WTC11 (cell line): ENCODE results near the gene UNC119. TPM values are rescaled to one million over a fixed set of nuclear protein-coding genes. Genes with fewer than 3 reads are reported as not detected.
A peak's percentile ranks its signal among the peaks of the same experiment; 100 is the strongest.

Experiments
- ATAC-seq: fragments of 200-7000 bp; cut with Tn5 transposase; 2 replicates; pipeline ENCODE4 v1.10.0; 2021; ENCODE audit warnings: mild to moderate bottlenecking, moderate library complexity
- CTCF ChIA-PET: fragments of 300-600 bp; sonication (Branson Sonifier 250); formaldehyde crosslinking; loops from one replicate; lab custom pipeline; 2021; ENCODE audit warnings: antibody characterized with exemption; lab: Charles Lee
- POLR2A ChIA-PET: fragments of 350-600 bp; sonication (Branson Sonifier 250); formaldehyde crosslinking; loops from one replicate; lab custom pipeline; 2021; ENCODE audit warnings: antibody characterized with exemption; lab: Charles Lee
- DNase-seq: peaks from one replicate; pipeline ENCODE4 v3.0.0; 2021; ENCODE audit warnings: low spot score
- H3K27ac Mint-ChIP-seq: 2 replicates; pipeline ENCODE4 v1.8.0; 2021; ENCODE audit warnings: mixed read lengths
- H3K27me3 Mint-ChIP-seq: 2 replicates; pipeline ENCODE4 v1.8.0; 2021; ENCODE audit warnings: low read depth, mild to moderate bottlenecking, moderate library complexity, mixed read lengths
- H3K36me3 Mint-ChIP-seq: 2 replicates; pipeline ENCODE4 v1.8.0; 2021; ENCODE audit warnings: mixed read lengths
- H3K4me1 Mint-ChIP-seq: 2 replicates; pipeline ENCODE4 v1.8.0; 2022; ENCODE audit warnings: mixed read lengths
- H3K4me3 Mint-ChIP-seq: 2 replicates; pipeline ENCODE4 v1.8.0; 2021; ENCODE audit warnings: mild to moderate bottlenecking, moderate library complexity, mixed read lengths
- H3K9me3 Mint-ChIP-seq: 2 replicates; pipeline ENCODE4 v1.8.0; 2021; ENCODE audit warnings: mixed read lengths
- ATF3 ChIP-seq: sonication (generic); formaldehyde crosslinking; conservative IDR thresholded peaks from 2 replicates; pipeline ENCODE4 v1.8.1; 2022; ENCODE audit warnings: mild to moderate bottlenecking, missing genetic modification reagents
- CREM ChIP-seq: sonication (generic); formaldehyde crosslinking; IDR thresholded peaks from 2 replicates; pipeline ENCODE4 v1.8.1; 2022; ENCODE audit warnings: mild to moderate bottlenecking, missing genetic modification reagents, moderate library complexity
- EMX1 ChIP-seq: fragments of 250-450 bp; sonication (Bioruptor Pico); IDR thresholded peaks from 2 replicates; pipeline ENCODE4 v1.8.0; 2021; ENCODE audit warnings: mild to moderate bottlenecking
- ETV6 ChIP-seq: sonication (generic); formaldehyde crosslinking; IDR thresholded peaks from 2 replicates; pipeline ENCODE4 v1.8.1; 2022; ENCODE audit warnings: mild to moderate bottlenecking, missing genetic modification reagents
- FOXK1 ChIP-seq: sonication (generic); formaldehyde crosslinking; IDR thresholded peaks from 2 replicates; pipeline ENCODE4 v1.8.0; 2022; ENCODE audit warnings: mild to moderate bottlenecking, moderate library complexity, missing genetic modification reagents
- JAZF1 ChIP-seq: fragments of 250-450 bp; sonication (Bioruptor Pico); IDR thresholded peaks from 2 replicates; pipeline ENCODE4 v1.9.0; 2021; ENCODE audit warnings: moderate library complexity, mild to moderate bottlenecking, inconsistent platforms
- KAT7 ChIP-seq: sonication (generic); formaldehyde crosslinking; IDR thresholded peaks from 2 replicates; pipeline ENCODE4 v1.8.1; 2023; ENCODE audit warnings: missing genetic modification reagents, mild to moderate bottlenecking, borderline replicate concordance
- MAX ChIP-seq: sonication (generic); formaldehyde crosslinking; IDR thresholded peaks from 2 replicates; pipeline ENCODE4 v1.8.0; 2022; ENCODE audit warnings: mild to moderate bottlenecking, missing genetic modification reagents
- MYBL2 ChIP-seq: sonication (generic); formaldehyde crosslinking; IDR thresholded peaks from 2 replicates; pipeline ENCODE4 v1.8.1; 2023; ENCODE audit warnings: mild to moderate bottlenecking, moderate library complexity, missing genetic modification reagents
- NR3C1 ChIP-seq: sonication (generic); formaldehyde crosslinking; conservative IDR thresholded peaks from 2 replicates; pipeline ENCODE4 v1.8.1; 2023; ENCODE audit warnings: low read depth, mild to moderate bottlenecking, missing genetic modification reagents
- OVOL2 ChIP-seq: fragments of 250-450 bp; sonication (Bioruptor Pico); IDR thresholded peaks from 2 replicates; pipeline ENCODE4 v1.9.0; 2021; ENCODE audit warnings: mild to moderate bottlenecking, borderline replicate concordance
- PREB ChIP-seq: sonication (generic); formaldehyde crosslinking; IDR thresholded peaks from 2 replicates; pipeline ENCODE4 v1.8.1; 2022; ENCODE audit warnings: mild to moderate bottlenecking, missing genetic modification reagents, moderate library complexity, borderline replicate concordance
- STAT6 ChIP-seq: sonication (generic); formaldehyde crosslinking; conservative IDR thresholded peaks from 2 replicates; pipeline ENCODE4 v1.8.1; 2023; ENCODE audit warnings: mild to moderate bottlenecking, low read depth, missing genetic modification reagents, moderate library complexity
- TEAD4 ChIP-seq: sonication (generic); formaldehyde crosslinking; IDR thresholded peaks from 2 replicates; pipeline ENCODE4 v1.8.0; 2022; ENCODE audit warnings: mild to moderate bottlenecking, missing genetic modification reagents
- USF1 ChIP-seq: sonication (generic); formaldehyde crosslinking; IDR thresholded peaks from 2 replicates; pipeline ENCODE4 v1.8.0; 2022; ENCODE audit warnings: mild to moderate bottlenecking, missing genetic modification reagents
- ZMAT4 ChIP-seq: fragments of 250-450 bp; sonication (Bioruptor Pico); IDR thresholded peaks from 2 replicates; pipeline ENCODE4 v1.9.0; 2021; ENCODE audit warnings: mild to moderate bottlenecking
- ZNF121 ChIP-seq: sonication (generic); formaldehyde crosslinking; IDR thresholded peaks from 2 replicates; pipeline ENCODE4 v1.8.0; 2023; ENCODE audit warnings: missing genetic modification reagents
- ZNF219 ChIP-seq: sonication (generic); formaldehyde crosslinking; IDR thresholded peaks from 2 replicates; pipeline ENCODE4 v1.8.0; 2023; ENCODE audit warnings: missing genetic modification reagents, mild to moderate bottlenecking, borderline replicate concordance
- ZNF317 ChIP-seq: sonication (generic); formaldehyde crosslinking; IDR thresholded peaks from 2 replicates; pipeline ENCODE4 v1.8.1; 2023; ENCODE audit warnings: low read depth, mild to moderate bottlenecking, moderate library complexity, missing genetic modification reagents, borderline replicate concordance
- ZNF671 ChIP-seq: fragments of 250-450 bp; sonication (Bioruptor Pico); IDR thresholded peaks from 2 replicates; pipeline ENCODE4 v1.8.0; 2021; ENCODE audit warnings: mild to moderate bottlenecking
- total RNA-seq: library from RNA; stranded (reverse); gene quantifications from 3 replicates; pipeline ENCODE4 v1.2.3, GENCODE V29; 2021
- TF ChIP-seq, protein P1 (sequence below): sonication (generic); formaldehyde crosslinking; IDR thresholded peaks from 2 replicates; pipeline ENCODE4 v1.8.0; 2023; ENCODE audit warnings: missing genetic modification reagents, mild to moderate bottlenecking, borderline replicate concordance

Gene UNC119
- total RNA-seq, 1 experiment from 2014 or later, result 59.6 TPM

DNA sequence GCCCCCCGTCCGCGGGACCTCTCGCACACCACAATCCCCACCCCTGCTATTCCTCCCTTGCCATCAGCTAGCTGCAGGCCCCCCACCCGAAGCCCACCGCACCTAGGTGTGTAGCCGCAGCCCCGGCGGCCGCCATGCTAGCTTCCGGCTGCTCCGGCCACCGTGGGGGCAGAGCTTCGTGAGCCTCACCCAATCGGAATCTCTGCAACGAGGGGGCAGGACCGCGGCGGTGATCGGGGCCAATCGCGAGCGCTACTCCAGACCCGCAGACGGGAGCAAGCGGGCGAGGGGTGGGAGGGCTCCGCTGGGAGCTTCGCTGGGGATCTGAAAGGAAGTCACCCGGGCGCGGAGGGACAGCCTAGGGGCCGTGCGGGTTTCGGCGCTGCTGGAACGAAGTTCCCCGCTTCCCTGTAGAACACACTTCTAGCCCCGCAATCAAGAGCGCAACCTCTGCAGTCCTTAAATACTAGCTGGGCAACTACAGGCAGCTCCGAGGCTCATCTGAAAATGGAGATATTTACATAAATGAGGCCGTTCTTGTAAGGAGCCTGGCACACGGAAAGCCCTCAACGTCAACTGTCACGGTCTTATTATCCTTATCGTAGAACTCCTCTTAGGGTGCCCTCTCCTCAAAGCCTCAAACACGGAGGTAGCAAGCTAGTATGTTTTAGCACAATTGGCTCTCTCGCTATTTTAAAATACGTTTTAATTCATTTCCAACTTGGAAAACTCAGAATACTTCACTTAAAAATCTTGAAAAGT is 19.1 kb upstream of the UNC119 start, which contains the start of gene PIGS (continued):
- no peak for TF ChIP-seq MYBL2 (CRISPR knock-in tag)
- no peak for TF ChIP-seq STAT6 (CRISPR knock-in tag)
- TF ChIP-seq ZNF317 (CRISPR knock-in tag), result no peak
- no peak for TF ChIP-seq JAZF1 (CRISPR knock-in tag)
- no peak for TF ChIP-seq ZNF121 (CRISPR knock-in tag)
- no peak for TF ChIP-seq PREB (CRISPR knock-in tag)
- no peak for TF ChIP-seq TEAD4
- TF ChIP-seq ETV6 (CRISPR knock-in tag), result peak; percentile 51; the same call in 1 of the 2 replicates
- no peak for TF ChIP-seq ATF3 (CRISPR knock-in tag)
- TF ChIP-seq NR3C1 (CRISPR knock-in tag), result no peak
- peak; percentile 26; the same call in 1 of the 2 replicates for TF ChIP-seq KAT7 (CRISPR knock-in tag)
- TF ChIP-seq ZMAT4, result no peak
- no peak; the same call in 1 of the 2 replicates for TF ChIP-seq FOXK1 (CRISPR knock-in tag)
- no peak for TF ChIP-seq OVOL2 (CRISPR knock-in tag)
- TF ChIP-seq, all 79 proteins: peak for 9

DNA sequence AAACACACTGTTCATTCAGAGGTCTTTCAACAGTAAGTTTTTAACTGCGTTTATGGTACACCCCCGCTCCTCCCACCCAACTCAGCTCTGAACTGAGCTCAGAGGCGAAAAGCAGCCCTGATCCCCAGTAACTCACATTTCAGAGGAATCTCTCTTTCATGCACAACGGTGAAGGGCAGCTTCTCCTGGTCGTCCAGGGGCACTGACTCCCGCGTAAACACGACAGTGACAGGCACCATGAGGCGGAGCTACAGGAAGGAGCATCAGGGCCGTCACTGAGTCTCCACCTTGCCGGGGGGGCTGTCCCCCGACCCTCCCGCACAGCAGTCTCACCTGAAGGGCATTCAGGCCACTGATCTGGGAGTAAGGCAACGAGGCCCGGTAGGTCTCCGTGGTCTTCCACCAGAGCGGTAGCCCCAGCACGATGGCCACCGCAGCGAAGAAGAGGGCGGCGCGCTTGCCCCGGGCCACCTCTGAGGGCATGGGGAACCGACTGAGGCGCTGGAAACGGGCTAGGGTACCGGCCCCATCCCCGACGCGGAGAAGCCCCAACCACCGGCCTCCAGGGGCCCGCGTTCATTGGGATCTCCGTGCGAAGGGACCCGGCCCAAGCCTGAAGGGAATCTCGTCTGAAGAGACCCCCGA is 18.4 kb upstream of the UNC119 start:
- Mint-ChIP-seq H3K9me3 (no peaks in the 10 kb centered on the region), H3K27ac (peak overlapping the region; percentile 87), H3K4me3 (peak overlapping the region; percentile 91), H3K27me3 (peaks cover 3% of the 10 kb centered on the region; the same call in 1 of the 2 replicates), H3K36me3 (peaks cover 25% of the 10 kb centered on the region), H3K4me1 (peaks cover 16% of the 10 kb centered on the region)
- DNase-seq (peak; percentile 55), ATAC-seq (peak; percentile 26)
- CTCF ChIA-PET, result interaction anchor here (0.6 to 4.9 kb wide), 14 partner anchors 20 to 308 kb away, joined by 3 to 26 read pairs (median 5); partner anchors contain the start of genes BLTP2, RPL23A, RSKR and SDF2
- POLR2A ChIA-PET, result interaction anchor here (0.7 to 1.7 kb wide), 7 partner anchors 18 to 380 kb away, joined by 3 to 8 read pairs (median 3); partner anchors contain the start of genes PHF12, POLDIP2, PROCA1 and RPL23A
- 0 out of 2 replicates have a peak, but pooled peaks have one; percentile 31 for TF ChIP-seq CREM
- TF ChIP-seq, protein P1, sequence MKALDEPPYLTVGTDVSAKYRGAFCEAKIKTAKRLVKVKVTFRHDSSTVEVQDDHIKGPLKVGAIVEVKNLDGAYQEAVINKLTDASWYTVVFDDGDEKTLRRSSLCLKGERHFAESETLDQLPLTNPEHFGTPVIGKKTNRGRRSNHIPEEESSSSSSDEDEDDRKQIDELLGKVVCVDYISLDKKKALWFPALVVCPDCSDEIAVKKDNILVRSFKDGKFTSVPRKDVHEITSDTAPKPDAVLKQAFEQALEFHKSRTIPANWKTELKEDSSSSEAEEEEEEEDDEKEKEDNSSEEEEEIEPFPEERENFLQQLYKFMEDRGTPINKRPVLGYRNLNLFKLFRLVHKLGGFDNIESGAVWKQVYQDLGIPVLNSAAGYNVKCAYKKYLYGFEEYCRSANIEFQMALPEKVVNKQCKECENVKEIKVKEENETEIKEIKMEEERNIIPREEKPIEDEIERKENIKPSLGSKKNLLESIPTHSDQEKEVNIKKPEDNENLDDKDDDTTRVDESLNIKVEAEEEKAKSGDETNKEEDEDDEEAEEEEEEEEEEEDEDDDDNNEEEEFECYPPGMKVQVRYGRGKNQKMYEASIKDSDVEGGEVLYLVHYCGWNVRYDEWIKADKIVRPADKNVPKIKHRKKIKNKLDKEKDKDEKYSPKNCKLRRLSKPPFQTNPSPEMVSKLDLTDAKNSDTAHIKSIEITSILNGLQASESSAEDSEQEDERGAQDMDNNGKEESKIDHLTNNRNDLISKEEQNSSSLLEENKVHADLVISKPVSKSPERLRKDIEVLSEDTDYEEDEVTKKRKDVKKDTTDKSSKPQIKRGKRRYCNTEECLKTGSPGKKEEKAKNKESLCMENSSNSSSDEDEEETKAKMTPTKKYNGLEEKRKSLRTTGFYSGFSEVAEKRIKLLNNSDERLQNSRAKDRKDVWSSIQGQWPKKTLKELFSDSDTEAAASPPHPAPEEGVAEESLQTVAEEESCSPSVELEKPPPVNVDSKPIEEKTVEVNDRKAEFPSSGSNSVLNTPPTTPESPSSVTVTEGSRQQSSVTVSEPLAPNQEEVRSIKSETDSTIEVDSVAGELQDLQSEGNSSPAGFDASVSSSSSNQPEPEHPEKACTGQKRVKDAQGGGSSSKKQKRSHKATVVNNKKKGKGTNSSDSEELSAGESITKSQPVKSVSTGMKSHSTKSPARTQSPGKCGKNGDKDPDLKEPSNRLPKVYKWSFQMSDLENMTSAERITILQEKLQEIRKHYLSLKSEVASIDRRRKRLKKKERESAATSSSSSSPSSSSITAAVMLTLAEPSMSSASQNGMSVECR (CRISPR knock-in tag), result peak; percentile 77; the same call in 1 of the 2 replicates
- TF ChIP-seq USF1, result peak; percentile 27; the same call in 1 of the 2 replicates
- TF ChIP-seq FOXK1 (CRISPR knock-in tag), result peak; percentile 85; the same call in 1 of the 2 replicates
- 0 out of 2 replicates have a peak, but pooled peaks have one; percentile 24 for TF ChIP-seq ZNF219 (CRISPR knock-in tag)
- no peak for TF ChIP-seq EMX1 (CRISPR knock-in tag)
- no peak for TF ChIP-seq ZNF671
- peak; percentile 48; the same call in 1 of the 2 replicates for TF ChIP-seq MAX
